NCI-H2029 (cell line): ENCODE results near the gene ALDH1B1.
"Not testable (repeated sequence)": the region's sequence is repeated elsewhere in the genome, so short reads cannot be mapped to it uniquely, and the experiment has no call there.

Experiments
- DNase-seq: peaks from one replicate; lab custom pipeline; 2025; lab: John Stamatoyannopoulos, UW

ALDH1B1 gene

GRCh38 chr9:38387066-38387465 is 5.4 kb upstream of the ALDH1B1 start:
- no peak for DNase-seq

- DNase-seq: no peak
Observed at GRCh38 chr9:38387751-38388150, 4.8 kb upstream of the ALDH1B1 start.

DNA sequence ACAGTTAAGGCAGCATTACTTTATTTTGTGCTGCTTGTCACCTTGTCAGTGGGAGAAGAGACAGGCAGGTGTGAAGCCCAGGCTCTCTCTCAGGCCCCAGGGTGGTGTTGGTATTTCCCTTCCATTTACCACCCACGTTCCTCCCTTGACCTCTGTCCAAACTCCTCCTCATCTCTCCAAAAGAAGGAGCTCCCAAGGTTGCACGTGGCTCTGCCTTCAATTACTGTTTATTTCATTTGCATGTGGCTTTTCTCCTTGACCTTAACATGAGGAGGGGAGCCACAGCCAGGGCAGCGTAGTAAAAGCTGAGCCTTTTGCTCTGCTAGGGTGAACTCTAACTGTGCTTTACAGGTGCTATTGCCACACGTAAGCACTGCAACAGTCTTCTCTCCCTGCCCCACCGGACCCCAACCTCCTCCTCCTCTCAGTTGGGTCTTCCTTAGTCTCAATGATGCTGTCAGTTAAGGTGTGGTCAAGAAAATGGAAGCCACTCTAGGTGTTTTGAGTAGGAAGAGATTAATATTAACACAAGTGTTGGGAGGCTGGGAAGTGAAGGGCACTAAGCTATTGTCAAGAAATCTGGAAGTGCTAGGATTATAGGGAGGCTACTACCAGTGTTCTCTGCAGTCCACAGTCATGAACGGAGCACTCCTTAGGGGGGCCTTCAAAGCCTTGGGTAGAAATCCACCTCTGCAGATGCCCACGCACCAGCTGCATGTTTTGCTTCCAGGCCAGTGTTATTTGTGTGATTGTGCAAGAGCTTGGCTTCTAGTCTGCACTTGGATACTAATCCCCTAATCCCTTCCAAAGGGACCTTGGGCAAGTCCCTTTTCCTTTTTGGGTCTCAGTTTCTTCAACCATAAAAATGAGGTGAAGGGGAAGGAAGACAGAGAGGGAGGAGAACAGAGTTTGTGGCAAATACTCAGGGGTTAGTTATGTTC is 3.9 kb upstream of the ALDH1B1 start:
- DNase-seq: no peak

DNA sequence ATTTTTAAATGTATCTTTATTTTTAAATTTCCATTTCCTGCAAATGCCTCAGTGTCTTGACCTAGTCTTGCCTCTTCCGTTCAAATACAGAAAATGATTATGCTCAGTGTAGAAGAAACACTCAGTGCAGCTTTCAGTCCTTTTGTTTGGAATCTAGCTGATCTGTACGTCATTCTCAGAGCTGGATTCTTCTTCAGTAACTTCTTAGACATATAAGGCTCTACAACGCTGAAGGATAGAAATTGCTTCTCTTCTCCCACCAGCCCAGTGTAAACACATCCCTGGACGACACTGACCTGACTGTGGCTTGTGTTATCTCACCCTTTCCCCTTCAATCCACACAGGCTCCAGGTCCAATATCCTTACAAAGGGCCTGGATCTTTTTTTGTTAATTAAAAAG is 3.2 kb upstream of the ALDH1B1 start:
- no peak for DNase-seq

DNA sequence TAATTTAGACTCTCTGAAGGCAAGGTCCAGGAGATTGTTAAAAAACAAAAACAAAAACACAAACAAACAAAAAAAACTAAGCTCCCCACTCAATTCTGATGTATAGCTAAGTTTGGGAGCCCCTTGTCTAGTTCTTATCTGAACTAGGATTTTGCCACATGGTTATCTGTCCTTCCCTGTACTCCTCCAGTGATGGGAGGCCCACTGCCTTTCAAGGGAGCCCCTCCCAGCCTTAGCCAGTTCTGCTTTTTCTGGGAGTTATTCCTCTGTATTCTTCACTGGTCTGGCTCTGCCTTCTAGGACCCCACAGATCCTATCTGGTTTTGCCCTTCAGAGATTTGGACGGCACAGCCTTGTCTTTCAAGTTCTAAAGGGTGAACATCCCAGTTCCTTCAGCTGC is 2.1 kb upstream of the ALDH1B1 start:
- no peak for DNase-seq

GRCh38 chr9:38390851-38391250 is 1.7 kb upstream of the ALDH1B1 start:
- no peak for DNase-seq

- no peak for DNase-seq
Observed at GRCh38 chr9:38391278-38392118, 1.0 kb upstream of the ALDH1B1 start.

DNA sequence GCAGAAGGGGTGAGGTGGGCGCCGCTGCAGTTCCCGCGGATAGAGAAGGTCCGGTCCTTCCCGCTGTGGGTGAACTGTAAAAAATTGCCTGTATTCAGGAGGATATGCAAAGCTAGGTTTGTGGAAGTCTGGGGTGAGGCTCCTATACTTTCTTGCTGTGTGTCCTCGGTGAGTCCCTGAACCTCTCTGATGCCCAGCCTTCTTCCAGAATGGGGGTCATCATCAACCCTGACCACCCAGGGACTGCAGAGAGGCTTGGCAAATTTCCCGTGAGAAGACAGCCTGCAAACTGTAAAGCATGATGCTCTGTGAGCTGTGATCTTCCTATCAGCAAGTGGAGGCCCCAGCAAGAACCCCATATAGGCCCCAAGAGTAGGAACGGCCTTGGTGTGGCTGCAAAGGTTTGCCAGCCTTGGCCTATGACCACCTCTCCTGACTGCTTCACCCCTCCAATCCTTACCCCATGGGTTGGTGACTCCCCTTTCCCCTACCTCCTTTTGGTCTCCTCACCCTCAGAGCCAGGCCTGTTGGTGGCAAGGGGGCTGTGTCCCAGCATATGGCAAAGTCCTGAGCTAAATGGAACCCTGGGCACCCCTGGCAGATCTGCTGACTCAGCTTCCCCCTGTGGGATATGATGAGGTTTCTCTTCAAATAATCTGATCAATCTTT is 760 bp downstream of the ALDH1B1 start:
- no peak for DNase-seq

DNA sequence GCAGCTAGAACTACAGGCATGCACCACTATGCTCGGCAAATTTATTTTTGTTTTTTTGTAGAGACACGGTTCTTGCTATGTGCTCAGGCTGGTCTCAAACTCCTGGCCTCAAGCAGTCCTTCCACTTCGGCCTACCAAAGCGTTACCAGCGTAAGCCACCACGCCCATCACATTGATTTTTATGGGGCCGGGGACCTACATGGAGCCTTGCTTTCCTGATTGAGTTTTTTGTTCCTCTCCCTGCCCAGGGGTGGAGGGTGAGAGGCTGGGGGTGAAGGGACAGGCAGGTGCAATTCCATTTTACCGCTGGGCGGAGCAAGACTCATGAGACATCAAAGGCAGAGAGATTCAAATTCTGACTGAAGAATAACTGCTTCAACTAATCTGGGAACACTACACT is 1.9 kb downstream of the ALDH1B1 start:
- no peak for DNase-seq

GRCh38 chr9:38395653-38396370 is 3.3 kb downstream of the ALDH1B1 start:
- no peak for DNase-seq

- DNase-seq: no peak
Observed at GRCh38 chr9:38396371-38396671, 3.8 kb downstream of the ALDH1B1 start.

DNA sequence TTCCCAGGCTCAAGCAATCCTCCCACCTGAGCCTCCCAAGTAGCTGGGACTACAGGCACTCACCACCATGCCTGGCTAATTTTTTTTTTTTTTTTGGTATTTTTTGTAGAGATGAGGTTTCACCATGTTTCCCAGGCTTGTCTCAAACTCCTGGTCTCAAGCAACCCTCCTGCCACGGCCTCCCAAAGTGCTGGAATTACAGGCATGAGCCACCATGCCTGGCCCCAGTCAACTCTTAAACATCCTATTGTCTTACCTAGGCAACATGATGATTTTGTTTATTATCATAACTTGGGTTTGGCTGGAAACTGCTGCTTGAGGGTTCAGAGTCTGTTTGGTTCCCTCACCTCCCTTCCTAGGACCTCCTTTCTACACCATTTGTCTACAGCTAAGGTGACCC is 6.7 kb downstream of the ALDH1B1 start:
- not testable (repeated sequence) for DNase-seq

DNA sequence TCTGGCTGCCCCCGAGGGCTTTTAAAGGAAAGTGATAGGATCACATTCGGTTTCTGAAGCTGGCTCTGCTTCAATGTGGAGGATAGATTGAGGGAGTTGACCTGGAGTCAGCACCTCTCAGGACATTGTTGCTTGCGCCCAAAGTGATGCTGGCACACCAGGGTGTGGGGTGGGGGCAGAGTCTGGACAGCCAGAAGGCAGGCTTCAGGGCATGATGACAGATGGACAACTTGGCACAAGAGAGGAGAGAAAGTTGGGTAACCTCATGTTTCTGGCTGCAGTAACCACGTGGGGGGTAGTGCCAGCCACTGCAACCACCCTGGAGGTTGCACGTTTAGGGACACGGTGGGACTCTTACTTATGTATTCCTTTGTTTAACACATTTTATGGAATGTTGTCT is 9.5 kb downstream of the ALDH1B1 start:
- DNase-seq: no peak

GRCh38 chr9:38404314-38404713 is 11.8 kb downstream of the ALDH1B1 start:
- no peak for DNase-seq

GRCh38 chr9:38405785-38406184 is 13.3 kb downstream of the ALDH1B1 start:
- DNase-seq: no peak

GRCh38 chr9:38406476-38407186 is 14.1 kb downstream of the ALDH1B1 start:
- no peak for DNase-seq

DNA sequence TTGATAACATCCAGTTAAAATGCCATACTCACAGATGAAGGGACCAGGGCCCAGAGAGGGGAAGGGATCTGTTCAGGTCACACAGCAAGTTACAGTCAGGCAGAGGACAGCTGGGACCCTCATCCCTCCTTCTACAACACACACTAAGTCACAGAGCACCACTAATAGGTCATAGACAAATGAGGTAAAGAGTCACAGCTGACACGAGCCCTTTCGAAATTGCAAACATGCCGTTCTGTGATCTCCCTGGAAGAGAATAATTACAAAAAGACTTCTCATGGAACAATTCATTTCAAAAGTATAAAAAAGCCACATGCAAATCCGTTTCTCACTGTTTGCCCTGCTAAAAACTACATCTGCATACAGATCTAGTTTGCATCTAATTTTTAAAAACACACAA is 16.2 kb downstream of the ALDH1B1 start:
- no peak for DNase-seq

DNA sequence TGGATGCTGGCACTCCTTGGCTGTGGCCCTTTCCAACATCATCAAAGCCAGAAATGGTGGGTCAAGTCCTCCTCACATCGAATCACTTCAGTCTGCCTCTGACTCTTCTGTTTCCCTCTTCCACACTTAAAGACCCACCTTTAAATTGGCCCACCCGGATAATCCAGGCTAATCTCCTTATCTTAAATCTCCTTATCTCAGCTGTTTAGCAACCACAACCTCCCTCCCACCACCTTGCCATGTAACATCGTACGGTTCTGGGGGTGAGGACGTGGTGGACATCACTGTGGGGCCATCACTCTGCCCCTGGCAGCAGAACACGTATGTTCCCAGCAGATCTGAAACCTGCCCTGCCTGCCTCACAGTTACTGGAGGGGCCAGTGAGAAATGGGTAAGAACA is 20.2 kb downstream of the ALDH1B1 start:
- no peak for DNase-seq

GRCh38 chr9:38413283-38413682 is 20.8 kb downstream of the ALDH1B1 start:
- DNase-seq: no peak

DNA sequence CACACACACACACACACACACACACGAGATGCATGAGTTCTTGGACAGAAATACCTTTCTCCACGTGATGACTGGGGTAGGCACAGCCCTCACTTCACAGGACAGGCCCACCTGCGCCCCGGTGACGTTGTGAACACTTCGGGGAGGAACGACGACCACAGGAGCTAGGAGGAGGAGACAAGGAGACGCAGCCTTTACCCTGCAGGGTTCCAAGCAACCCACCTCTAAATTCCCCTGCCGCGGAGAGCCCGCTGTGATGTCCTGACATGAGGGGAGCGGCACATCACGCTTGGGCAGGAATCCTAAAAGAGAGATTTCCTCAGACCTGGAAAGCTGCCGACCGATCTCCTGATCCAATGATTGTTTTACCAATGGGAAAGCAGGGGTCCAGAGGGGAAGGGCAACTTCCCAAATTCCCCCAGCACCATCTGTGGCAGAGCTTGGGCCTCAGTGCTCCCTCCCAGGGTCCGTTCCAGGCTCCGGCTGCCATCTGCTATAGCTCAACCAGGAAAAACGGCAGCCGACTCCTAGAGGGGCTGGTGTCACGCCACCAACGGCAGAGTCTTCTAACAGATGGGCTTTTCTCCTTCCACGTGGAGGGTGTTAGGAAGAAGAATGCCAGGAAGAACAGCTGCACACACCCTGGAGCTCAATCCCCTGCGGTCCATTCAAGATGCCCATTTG is 21.7 kb downstream of the ALDH1B1 start:
- DNase-seq: no peak

- DNase-seq: no peak
Observed at GRCh38 chr9:38415856-38416255, 23.4 kb downstream of the ALDH1B1 start.
